ENCODE measurements around the gene LPCAT2.

Gene LPCAT2

DNA sequence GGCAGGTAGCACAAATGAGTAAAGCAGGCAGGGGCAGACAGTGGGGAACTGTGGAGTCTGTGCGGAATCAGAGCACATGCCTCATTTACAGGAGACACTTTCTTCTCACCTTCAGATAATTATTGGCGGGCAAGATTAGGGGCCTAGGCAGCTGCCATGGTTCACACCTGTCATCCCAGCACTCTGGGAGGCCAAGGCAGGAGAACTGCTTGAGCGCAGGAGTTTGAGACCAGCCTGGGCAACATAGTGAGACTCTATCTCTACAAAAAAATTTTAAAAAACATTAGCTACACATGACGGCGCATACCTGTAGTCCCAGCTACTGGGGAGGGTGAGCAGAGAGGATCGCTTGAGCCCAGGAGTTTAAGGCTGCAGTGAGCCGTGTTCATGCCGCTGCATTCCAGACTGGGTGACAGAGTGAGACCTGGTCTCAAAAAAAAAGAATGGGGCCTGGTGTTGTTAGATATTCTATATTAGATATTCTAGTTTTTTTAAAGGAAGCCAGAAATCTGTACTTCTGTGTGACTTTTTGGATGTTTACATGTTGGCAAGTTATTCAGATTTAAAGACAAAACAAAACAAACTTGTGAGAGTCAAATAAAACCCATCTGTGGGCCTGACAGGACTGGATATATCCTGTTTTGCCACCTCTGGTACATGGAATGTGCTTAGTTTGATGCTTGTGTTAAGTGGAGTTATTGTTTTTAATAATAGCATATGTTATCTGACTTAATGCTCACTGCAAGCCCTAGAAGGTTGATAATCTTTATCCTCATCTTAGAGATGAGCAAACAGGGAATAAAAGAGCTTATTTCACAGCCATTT lies 4.9 kb upstream of the LPCAT2 start:
- no peak for DNase-seq (ENCODE audit: low read depth)

DNA sequence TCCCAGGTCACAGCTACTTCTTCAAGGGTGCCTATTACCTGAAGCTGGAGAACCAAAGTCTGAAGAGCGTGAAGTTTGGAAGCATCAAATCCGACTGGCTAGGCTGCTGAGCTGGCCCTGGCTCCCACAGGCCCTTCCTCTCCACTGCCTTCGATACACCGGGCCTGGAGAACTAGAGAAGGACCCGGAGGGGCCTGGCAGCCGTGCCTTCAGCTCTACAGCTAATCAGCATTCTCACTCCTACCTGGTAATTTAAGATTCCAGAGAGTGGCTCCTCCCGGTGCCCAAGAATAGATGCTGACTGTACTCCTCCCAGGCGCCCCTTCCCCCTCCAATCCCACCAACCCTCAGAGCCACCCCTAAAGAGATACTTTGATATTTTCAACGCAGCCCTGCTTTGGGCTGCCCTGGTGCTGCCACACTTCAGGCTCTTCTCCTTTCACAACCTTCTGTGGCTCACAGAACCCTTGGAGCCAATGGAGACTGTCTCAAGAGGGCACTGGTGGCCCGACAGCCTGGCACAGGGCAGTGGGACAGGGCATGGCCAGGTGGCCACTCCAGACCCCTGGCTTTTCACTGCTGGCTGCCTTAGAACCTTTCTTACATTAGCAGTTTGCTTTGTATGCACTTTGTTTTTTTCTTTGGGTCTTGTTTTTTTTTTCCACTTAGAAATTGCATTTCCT lies 3.4 kb upstream of the LPCAT2 start:
- DNase-seq (ENCODE audit: low read depth), result no peak

GRCh38 chr16:55506083-55506482 lies 2.8 kb upstream of the LPCAT2 start:
- DNase-seq (ENCODE audit: low read depth), result no peak

DNA sequence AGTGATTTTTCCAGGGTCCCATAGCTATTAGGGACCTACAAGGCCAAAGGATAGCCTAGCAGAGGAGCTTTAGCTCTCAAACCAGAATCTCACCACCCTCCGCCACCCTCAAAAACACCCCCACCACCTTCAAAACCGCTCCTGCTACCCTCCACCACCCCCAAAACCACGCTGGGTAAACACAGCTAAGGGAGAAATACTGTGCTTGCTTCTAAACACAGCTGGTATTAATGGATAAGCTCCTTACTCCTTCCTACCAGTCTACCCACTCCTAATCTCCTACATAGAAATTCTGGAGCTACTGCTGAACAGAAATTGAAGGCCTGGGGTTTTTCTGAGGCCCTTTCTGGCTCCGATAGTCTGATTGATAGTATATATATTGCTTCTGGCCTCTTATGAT lies 2.2 kb upstream of the LPCAT2 start:
- DNase-seq (ENCODE audit: low read depth), result no peak

DNA sequence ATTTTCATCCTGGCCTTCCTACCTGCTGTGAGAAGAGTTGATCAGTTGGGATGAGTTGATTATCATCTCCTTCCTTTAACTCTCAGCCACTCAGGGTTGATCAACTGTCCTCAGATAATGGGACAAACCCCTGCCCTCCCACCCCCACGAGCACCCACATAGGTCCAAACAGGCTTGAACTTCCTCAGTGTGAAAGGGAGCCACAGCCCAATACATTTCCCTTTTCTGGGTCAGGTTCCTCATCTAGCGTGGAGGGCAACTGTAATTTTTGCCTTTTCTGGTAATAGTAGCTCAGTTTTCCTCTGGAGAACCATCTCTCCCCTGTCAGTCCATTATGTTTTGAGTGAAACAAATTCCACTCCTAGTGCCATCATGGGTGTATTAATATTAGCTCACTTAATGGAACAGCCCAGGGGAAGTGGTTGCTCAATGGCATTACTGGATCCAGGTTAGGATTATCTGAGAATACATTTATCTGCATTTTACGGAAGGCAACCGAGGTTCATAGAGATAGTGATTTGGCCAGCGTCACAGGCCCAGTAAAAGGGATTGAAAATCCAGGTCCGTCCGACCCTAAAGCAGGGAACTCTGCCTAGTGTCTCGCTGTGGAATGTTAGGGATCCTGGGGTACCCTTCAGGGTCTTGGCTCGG lies 476 bp upstream of the LPCAT2 start:
- DNase-seq (ENCODE audit: low read depth), result no peak

DNA sequence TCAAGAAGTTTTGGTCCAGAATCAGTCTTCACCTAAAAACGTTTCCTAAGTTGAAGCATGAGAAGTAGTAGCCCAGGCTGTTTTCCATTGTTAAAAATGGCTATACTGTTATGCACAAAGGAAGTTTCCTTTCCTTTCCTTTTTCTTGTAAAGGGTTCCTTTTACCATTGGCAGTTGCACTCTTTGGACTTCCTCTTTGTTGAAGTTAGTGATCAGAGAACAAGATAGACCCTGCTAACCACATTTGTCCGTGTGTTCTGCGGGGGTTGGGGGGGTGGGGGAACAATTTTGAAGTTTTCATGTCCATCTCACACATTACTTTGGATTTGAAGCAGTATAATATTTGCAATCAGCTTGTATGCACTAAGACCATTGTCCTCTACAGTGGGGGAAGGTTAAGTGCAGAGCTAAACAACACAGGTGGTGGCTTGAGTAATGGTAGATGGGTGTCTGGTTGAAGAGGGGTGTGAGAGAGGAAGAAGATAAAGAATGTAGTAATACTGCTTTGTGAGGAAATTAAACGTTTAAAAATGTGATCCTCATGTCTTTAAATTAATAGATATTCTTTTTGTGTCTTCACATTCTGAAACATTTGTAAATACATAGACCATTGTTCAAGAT lies 1.4 kb downstream of the LPCAT2 start:
- no peak for DNase-seq (ENCODE audit: low read depth)

DNA sequence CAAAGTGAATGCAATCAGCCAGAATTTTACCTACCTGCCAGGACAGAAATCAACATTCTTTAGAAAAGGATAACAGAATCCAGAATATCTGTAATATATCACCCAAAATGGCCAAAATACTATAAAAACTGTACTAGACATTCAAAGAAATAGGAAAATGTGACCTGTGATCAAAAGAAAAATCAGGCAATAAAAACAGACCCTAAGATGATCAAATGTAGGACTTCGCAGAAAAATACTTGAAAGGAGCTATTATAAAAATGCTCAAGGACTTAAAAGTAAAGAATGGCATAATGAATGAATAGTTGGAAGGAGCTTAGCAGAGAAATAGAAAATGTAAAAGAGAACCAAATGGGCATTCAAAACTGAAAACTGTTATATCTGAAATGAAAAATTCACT lies 4.1 kb downstream of the LPCAT2 start:
- DNase-seq (ENCODE audit: low read depth), result no peak

GRCh38 chr16:55513616-55514015 lies 4.7 kb downstream of the LPCAT2 start:
- no peak for DNase-seq (ENCODE audit: low read depth)

DNA sequence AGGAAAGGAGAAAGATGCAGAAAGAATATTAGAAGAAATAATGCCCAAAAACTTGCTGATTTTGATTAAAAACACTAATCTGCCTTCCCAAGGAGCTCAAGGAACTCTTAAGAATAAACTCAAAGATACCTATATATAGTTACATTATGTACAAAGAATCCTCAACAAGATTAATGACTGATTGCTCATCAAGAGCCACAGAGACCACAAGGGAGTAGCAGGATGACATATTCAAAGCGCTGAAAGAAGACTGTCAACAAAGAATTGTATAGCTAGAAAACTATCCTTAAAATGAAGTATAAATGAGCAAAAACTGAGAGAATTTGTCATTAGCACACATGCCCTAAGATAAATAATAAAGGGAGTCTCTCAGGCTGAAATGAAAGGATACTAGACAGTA lies 6.2 kb downstream of the LPCAT2 start:
- no peak for DNase-seq (ENCODE audit: low read depth)

- DNase-seq (ENCODE audit: low read depth), result no peak
Observed at GRCh38 chr16:55521792-55522191, 12.9 kb downstream of the LPCAT2 start.

DNA sequence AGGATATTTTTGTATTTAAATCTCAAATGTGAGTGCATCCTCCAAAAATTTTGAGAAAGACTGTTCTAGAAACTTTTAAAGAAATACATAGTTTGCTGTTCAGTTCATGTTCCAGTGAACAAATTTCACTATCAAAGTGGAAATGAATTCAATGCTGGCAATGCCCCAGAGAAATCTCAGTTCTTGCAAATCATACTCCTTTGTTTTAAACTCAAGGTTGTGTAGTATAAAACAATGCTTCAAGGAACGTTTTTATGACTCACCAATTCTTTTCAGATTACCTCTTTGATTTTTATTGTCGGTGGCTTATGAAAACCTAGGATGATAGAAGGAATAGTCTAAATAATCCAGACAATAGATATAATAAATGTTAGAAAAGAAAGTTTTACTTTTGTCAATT lies 17.6 kb downstream of the LPCAT2 start:
- no peak for DNase-seq (ENCODE audit: low read depth)

DNA sequence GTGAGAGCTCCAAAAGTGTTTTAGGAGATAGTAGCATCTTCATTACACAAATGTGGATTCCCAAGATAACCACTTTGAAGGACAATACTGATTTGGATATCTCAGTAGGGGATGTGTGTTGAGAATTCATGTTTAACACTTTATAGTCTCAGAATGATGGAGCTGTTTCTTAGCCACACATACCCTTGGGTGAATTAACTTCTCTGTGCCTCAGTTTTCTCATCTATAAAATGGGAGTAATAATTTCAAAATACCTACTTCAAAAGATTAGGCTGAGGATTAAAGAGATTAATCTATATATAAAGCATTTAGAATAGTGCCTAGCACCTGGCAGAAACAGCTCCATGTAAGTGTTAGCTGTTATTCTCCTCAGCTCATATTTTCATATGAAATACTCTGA lies 19.0 kb downstream of the LPCAT2 start:
- no peak for DNase-seq (ENCODE audit: low read depth)

- DNase-seq (ENCODE audit: low read depth), result no peak
Observed at GRCh38 chr16:55529018-55529417, 20.1 kb downstream of the LPCAT2 start.

- no peak for DNase-seq (ENCODE audit: low read depth)
Observed at GRCh38 chr16:55530316-55530856, 21.5 kb downstream of the LPCAT2 start.

- DNase-seq (ENCODE audit: low read depth), result no peak
Observed at GRCh38 chr16:55532227-55532626, 23.4 kb downstream of the LPCAT2 start.

- no peak for DNase-seq (ENCODE audit: low read depth)
Observed at GRCh38 chr16:55534756-55535155, 25.9 kb downstream of the LPCAT2 start.

- DNase-seq (ENCODE audit: low read depth), result no peak
Observed at GRCh38 chr16:55539049-55539448, 30.2 kb downstream of the LPCAT2 start.

GRCh38 chr16:55539488-55539887 lies 30.6 kb downstream of the LPCAT2 start:
- no peak for DNase-seq (ENCODE audit: low read depth)

- no peak for DNase-seq (ENCODE audit: low read depth)
Observed at GRCh38 chr16:55540221-55540620, 31.3 kb downstream of the LPCAT2 start.

GRCh38 chr16:55542459-55543082 lies 33.7 kb downstream of the LPCAT2 start:
- DNase-seq (ENCODE audit: low read depth), result no peak

GRCh38 chr16:55543472-55543871 lies 34.6 kb downstream of the LPCAT2 start:
- DNase-seq (ENCODE audit: low read depth), result no peak

GRCh38 chr16:55552621-55553020 lies 43.7 kb downstream of the LPCAT2 start:
- no peak for DNase-seq (ENCODE audit: low read depth)
